ENCODE results near the gene KPTN. TPM values are rescaled to one million over a fixed set of nuclear protein-coding genes. Genes with fewer than 3 reads are reported as not detected.

The KPTN gene
- total RNA-seq, 1 donor from 2014 or later, result 15.9 TPM

DNA sequence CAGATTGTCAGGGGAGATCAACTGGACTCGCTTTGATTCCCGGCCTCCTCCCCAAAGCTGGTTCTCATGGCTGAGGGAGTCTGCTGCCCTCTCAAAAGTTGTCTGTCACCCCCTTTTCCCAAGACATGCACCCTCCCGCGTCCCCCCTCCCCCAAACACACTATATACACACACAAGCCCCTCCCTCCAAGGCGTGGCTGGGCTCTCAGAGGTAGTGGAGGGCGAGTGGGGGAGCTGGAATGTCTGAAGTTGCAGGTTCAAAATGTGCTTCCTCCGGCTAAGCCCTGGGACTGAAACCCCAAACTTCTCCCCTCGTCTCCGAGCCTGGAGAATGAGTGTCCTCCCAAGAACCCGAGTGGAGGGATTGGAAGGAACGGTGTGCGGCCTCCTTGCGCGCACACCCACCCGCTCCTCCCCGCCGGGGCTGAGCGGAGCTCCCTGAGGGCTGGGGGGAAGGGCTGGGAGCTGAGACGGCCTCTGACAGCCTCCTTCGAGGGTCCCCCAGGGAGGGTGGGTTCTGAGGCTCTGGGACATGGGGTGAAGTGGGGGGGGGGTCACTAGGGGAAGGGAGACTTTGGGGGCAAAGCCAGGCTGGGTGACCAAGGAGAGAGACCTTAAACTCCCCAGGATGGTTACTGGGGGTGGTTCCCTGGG is 54.8 kb downstream of the KPTN start:
- Histone ChIP-seq H3K79me2 (ENCODE audit: insufficient read depth, low read length) (no peaks in the 10 kb centered on the region), H3K9me3 (ENCODE audit: insufficient read depth, low read depth, low read length) (no peaks in the 10 kb centered on the region), H3K4me1 (ENCODE audit: insufficient read depth, low read length) (peaks cover 16% of the 10 kb centered on the region), H3K4me3 (ENCODE audit: insufficient read depth, low read depth, low read length) (no peak overlapping the region), H4K20me1 (ENCODE audit: insufficient read depth, low read length) (peaks cover 6% of the 10 kb centered on the region), H3K36me3 (ENCODE audit: insufficient read depth, low read length) (no peaks in the 10 kb centered on the region), H3K27ac (ENCODE audit: low read depth, low read length) (no peak overlapping the region), H3K4me2 (ENCODE audit: low read length) (peak overlapping the region; percentile 84), H2AFZ (ENCODE audit: low read depth, low read length) (peak overlapping the region; percentile 10), H3K27me3 (ENCODE audit: insufficient read depth, low read length) (peaks cover 5% of the 10 kb centered on the region), H3K9ac (ENCODE audit: low read length) (no peak overlapping the region)
- Mint-ChIP-seq H3K36me3 (ENCODE audit: low read depth, unreplicated experiment) (no peaks in the 10 kb centered on the region), H3K27ac (ENCODE audit: unreplicated experiment) (no peak overlapping the region), H3K4me3 (ENCODE audit: unreplicated experiment) (no peak overlapping the region), H3K9me3 (ENCODE audit: unreplicated experiment) (peaks cover 4% of the 10 kb centered on the region), H3K4me1 (ENCODE audit: low read depth, unreplicated experiment) (peaks cover 2% of the 10 kb centered on the region), H3K27me3 (ENCODE audit: low read depth, unreplicated experiment) (peaks cover 9% of the 10 kb centered on the region)
- DNase-seq (ENCODE audit: low read depth), result no peak
- no peak for FAIRE-seq
- no peak for TF ChIP-seq EZH2 (IDR thresholded peaks at IDR 0.05; ENCODE audit: insufficient read depth, low read length)
- TF ChIP-seq, protein P1, sequence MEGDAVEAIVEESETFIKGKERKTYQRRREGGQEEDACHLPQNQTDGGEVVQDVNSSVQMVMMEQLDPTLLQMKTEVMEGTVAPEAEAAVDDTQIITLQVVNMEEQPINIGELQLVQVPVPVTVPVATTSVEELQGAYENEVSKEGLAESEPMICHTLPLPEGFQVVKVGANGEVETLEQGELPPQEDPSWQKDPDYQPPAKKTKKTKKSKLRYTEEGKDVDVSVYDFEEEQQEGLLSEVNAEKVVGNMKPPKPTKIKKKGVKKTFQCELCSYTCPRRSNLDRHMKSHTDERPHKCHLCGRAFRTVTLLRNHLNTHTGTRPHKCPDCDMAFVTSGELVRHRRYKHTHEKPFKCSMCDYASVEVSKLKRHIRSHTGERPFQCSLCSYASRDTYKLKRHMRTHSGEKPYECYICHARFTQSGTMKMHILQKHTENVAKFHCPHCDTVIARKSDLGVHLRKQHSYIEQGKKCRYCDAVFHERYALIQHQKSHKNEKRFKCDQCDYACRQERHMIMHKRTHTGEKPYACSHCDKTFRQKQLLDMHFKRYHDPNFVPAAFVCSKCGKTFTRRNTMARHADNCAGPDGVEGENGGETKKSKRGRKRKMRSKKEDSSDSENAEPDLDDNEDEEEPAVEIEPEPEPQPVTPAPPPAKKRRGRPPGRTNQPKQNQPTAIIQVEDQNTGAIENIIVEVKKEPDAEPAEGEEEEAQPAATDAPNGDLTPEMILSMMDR (IDR thresholded peaks at IDR 0.05; ENCODE audit: insufficient read depth, low read depth, low read length), result no peak

DNA sequence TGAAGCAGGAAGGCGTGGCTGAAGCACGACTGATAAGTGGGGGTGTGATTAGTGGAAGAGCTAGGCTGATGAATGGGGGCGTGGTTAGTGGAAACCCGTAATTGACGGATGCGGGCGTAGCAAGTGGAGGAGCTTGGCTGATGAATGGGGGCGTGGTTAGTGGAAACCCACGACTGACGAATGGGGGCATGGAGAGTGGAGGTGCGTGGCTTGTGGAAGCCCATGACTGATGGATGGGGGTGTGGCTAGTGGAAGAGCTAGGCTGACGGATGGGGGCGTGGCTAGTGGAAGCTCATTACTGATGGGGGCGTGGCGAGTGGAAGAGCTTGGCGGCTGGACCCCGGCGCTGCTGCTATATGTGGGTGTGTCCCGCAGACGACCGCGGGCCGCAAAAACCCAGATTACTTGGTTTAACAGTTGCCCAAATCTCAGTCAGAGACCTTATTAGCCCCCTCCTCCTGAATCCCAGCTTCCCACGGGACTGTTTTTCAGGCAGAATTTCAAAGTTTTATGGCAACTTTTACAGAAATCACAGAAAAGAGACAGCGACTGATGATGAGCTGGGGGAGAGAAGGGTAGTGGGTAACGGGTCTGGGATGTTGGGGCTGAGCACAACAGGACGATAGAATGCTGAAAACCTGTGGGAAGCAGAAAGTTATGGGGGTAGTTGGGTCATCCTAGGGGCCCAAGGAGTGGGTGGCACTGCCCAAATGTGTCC is 55.7 kb downstream of the KPTN start:
- Mint-ChIP-seq H3K27ac (ENCODE audit: unreplicated experiment) (no peak overlapping the region), H3K36me3 (ENCODE audit: low read depth, unreplicated experiment) (no peaks in the 10 kb centered on the region), H3K4me3 (ENCODE audit: unreplicated experiment) (no peak overlapping the region), H3K27me3 (ENCODE audit: low read depth, unreplicated experiment) (peaks cover 12% of the 10 kb centered on the region), H3K9me3 (ENCODE audit: unreplicated experiment) (peaks cover 4% of the 10 kb centered on the region), H3K4me1 (ENCODE audit: low read depth, unreplicated experiment) (peaks cover 2% of the 10 kb centered on the region)
- Histone ChIP-seq H3K4me2 (ENCODE audit: low read length) (peak overlapping the region; percentile 92), H3K36me3 (ENCODE audit: insufficient read depth, low read length) (no peaks in the 10 kb centered on the region), H3K9me3 (ENCODE audit: insufficient read depth, low read depth, low read length) (no peaks in the 10 kb centered on the region), H3K27me3 (ENCODE audit: insufficient read depth, low read length) (peaks cover 13% of the 10 kb centered on the region), H3K27ac (ENCODE audit: low read depth, low read length) (peak overlapping the region; percentile 23), H4K20me1 (ENCODE audit: insufficient read depth, low read length) (peaks cover 6% of the 10 kb centered on the region), H3K4me3 (ENCODE audit: insufficient read depth, low read depth, low read length) (peak overlapping the region; percentile 46), H2AFZ (ENCODE audit: low read depth, low read length) (peak overlapping the region; percentile 78), H3K79me2 (ENCODE audit: insufficient read depth, low read length) (no peaks in the 10 kb centered on the region), H3K4me1 (ENCODE audit: insufficient read depth, low read length) (peaks cover 16% of the 10 kb centered on the region), H3K9ac (ENCODE audit: low read length) (peak overlapping the region; percentile 51)
- peak; percentile 98 for DNase-seq (ENCODE audit: low read depth)
- TF ChIP-seq, protein P1 (IDR thresholded peaks at IDR 0.05; ENCODE audit: insufficient read depth, low read depth, low read length), result no peak
- TF ChIP-seq EZH2 (IDR thresholded peaks at IDR 0.05; ENCODE audit: insufficient read depth, low read length), result no peak
- peak; percentile 71 for FAIRE-seq

All from astrocyte (in vitro differentiated cells and primary cell).